ENCODE results near the gene CHD9. TPM values are rescaled to one million over a fixed set of nuclear protein-coding genes. Genes with fewer than 3 reads are reported as not detected.

CHD9 gene
- polyA plus RNA-seq, 1 donor from 2014 or later, result 69.3 TPM

GRCh38 chr16:53175118-53175517 is 120.3 kb downstream of the CHD9 start:
- H2AFZ ChIP-seq (ENCODE audit: low read depth, low read length), result no peak overlapping the region
- H3K4me2 ChIP-seq (ENCODE audit: low read length), result no peak overlapping the region
- no peak overlapping the region for H3K9ac ChIP-seq (ENCODE audit: low read length)
- no peak overlapping the region for H3K4me3 ChIP-seq (ENCODE audit: low read length)
- no peaks in the 10 kb centered on the region for H3F3A ChIP-seq (ENCODE audit: insufficient read depth, low read length, poor library complexity, severe bottlenecking)
- H3K9me2 ChIP-seq (ENCODE audit: insufficient read depth, low read length), result no peaks in the 10 kb centered on the region
- peaks cover 8% of the 10 kb centered on the region for H3K36me3 ChIP-seq (ENCODE audit: insufficient read depth, low read length)
- H4K20me1 ChIP-seq (ENCODE audit: insufficient read depth), result no peaks in the 10 kb centered on the region
- H3K79me2 ChIP-seq (replicated peaks; ENCODE audit: insufficient read depth, low read length), result no peaks in the 10 kb centered on the region
- TF ChIP-seq CTCF (IDR thresholded peaks at IDR 0.05; ENCODE audit: poor library complexity, severe bottlenecking), result no peak
- no peak for TF ChIP-seq REST (IDR thresholded peaks at IDR 0.05; ENCODE audit: borderline replicate concordance)
- no peak for TF ChIP-seq EZH2 (IDR thresholded peaks at IDR 0.05; ENCODE audit: borderline replicate concordance, insufficient read depth, low read length, poor library complexity, severe bottlenecking)
- TF ChIP-seq MXI1 (conservative IDR thresholded peaks at IDR 0.05; ENCODE audit: poor library complexity, severe bottlenecking), result no peak
- no peak for TF ChIP-seq POLR2AphosphoS5 (IDR thresholded peaks at IDR 0.05)
- TF ChIP-seq EP300 (conservative IDR thresholded peaks at IDR 0.05; ENCODE audit: poor library complexity, severe bottlenecking), result no peak
- no peak for TF ChIP-seq RAD21 (conservative IDR thresholded peaks at IDR 0.05)
- H3K27me3 ChIP-seq (ENCODE audit: insufficient read depth, low read depth, low read length), result no peaks in the 10 kb centered on the region
- H3K27ac ChIP-seq (ENCODE audit: low read length), result no peak overlapping the region
- no peaks in the 10 kb centered on the region for H3K9me3 ChIP-seq (ENCODE audit: low read length)

- Histone ChIP-seq H3K27ac (ENCODE audit: low read length) (no peak overlapping the region), H3K9me3 (ENCODE audit: low read length) (no peaks in the 10 kb centered on the region), H3K4me3 (ENCODE audit: low read length) (no peak overlapping the region), H3K36me3 (ENCODE audit: insufficient read depth, low read length) (peaks cover 8% of the 10 kb centered on the region), H4K20me1 (ENCODE audit: insufficient read depth) (no peaks in the 10 kb centered on the region), H3K9me2 (ENCODE audit: insufficient read depth, low read length) (no peaks in the 10 kb centered on the region), H3K9ac (ENCODE audit: low read length) (no peak overlapping the region), H3K27me3 (ENCODE audit: insufficient read depth, low read depth, low read length) (no peaks in the 10 kb centered on the region), H2AFZ (ENCODE audit: low read depth, low read length) (no peak overlapping the region), H3K79me2 (replicated peaks; ENCODE audit: insufficient read depth, low read length) (no peaks in the 10 kb centered on the region), H3K4me2 (ENCODE audit: low read length) (no peak overlapping the region), H3F3A (ENCODE audit: insufficient read depth, low read length, poor library complexity, severe bottlenecking) (no peaks in the 10 kb centered on the region)
- no peak for TF ChIP-seq EP300 (conservative IDR thresholded peaks at IDR 0.05; ENCODE audit: poor library complexity, severe bottlenecking)
- no peak for TF ChIP-seq MXI1 (conservative IDR thresholded peaks at IDR 0.05; ENCODE audit: poor library complexity, severe bottlenecking)
- no peak for TF ChIP-seq CTCF (IDR thresholded peaks at IDR 0.05; ENCODE audit: poor library complexity, severe bottlenecking)
- TF ChIP-seq POLR2AphosphoS5 (IDR thresholded peaks at IDR 0.05), result no peak
- TF ChIP-seq SMC3 (conservative IDR thresholded peaks at IDR 0.05; ENCODE audit: poor library complexity), result no peak
- TF ChIP-seq TAF1 (IDR thresholded peaks at IDR 0.05; ENCODE audit: low read depth), result no peak
- TF ChIP-seq RAD21 (conservative IDR thresholded peaks at IDR 0.05), result no peak
- no peak for TF ChIP-seq EZH2 (IDR thresholded peaks at IDR 0.05; ENCODE audit: borderline replicate concordance, insufficient read depth, low read length, poor library complexity, severe bottlenecking)
Observed at GRCh38 chr16:53176434-53176833, 121.6 kb downstream of the CHD9 start.

Measured in neural cell (in vitro differentiated cells).